OCI-LY3 (cell line): Measurements from ENCODE around the gene TTLL11.

Source experiments
- EZH2phosphoT487 ChIP-seq: fragments of 200-600 bp; shearing (Covaris generic); IDR thresholded peaks from 2 replicates; pipeline ENCODE4 v1.6.1; 2018; ENCODE audit warnings: antibody characterized with exemption, mixed run types, low read depth
- TF ChIP-seq, protein P1 (sequence below): fragments of 200-600, 300-600 bp; sonication (generic); IDR thresholded peaks from 2 replicates; pipeline ENCODE4 v1.5.1; 2014; ENCODE audit warnings: antibody characterized with exemption, low read length, low read depth

DNA sequence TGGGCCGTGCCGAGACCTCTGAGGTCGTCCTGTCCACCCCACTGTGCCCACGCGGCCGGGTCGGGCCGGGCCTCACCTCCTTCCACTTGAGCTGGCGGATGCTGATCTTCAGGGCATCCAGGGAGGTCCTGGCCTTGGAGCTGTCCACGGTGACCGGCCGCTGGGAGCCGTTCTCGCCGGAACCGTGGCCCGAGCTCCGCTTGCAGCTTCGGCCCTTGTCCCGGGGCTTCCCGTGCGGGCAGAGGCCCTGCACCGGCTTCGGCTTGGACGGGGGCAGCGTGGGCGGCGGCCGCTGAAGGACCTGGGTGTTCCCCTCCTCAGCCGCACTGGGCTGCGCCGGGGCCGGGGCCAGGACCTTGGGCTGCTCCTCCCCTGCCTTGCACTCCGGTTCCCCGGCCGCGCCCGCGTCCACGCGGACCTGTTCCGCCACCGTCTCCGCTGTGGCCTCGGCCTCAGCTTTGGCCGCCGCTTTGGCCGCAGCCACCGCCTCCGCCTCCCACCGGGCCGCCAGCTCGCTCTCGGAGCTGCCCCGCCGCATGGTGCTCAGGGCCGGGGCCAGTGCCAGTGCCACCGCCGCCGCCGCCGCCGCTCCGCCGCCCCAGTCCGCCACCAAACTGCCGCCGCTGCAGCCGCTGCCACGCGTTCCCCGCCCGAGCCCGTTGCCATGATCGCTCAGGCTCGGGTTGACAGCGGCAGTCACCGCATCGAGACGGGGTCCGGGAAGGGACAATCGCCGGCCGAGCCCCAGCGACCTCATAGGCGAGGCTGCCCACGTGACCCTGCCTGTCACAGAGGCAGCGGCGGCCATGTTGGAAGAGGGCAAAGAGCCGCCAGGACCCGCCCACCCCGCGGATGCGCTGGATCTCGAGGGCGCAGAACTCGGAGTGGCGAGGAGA, at the start of gene TTLL11:
- TF ChIP-seq, protein P1, sequence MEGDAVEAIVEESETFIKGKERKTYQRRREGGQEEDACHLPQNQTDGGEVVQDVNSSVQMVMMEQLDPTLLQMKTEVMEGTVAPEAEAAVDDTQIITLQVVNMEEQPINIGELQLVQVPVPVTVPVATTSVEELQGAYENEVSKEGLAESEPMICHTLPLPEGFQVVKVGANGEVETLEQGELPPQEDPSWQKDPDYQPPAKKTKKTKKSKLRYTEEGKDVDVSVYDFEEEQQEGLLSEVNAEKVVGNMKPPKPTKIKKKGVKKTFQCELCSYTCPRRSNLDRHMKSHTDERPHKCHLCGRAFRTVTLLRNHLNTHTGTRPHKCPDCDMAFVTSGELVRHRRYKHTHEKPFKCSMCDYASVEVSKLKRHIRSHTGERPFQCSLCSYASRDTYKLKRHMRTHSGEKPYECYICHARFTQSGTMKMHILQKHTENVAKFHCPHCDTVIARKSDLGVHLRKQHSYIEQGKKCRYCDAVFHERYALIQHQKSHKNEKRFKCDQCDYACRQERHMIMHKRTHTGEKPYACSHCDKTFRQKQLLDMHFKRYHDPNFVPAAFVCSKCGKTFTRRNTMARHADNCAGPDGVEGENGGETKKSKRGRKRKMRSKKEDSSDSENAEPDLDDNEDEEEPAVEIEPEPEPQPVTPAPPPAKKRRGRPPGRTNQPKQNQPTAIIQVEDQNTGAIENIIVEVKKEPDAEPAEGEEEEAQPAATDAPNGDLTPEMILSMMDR: no peak
- TF ChIP-seq EZH2phosphoT487: no peak
